ENCODE measurements around the gene ZNG1F.
"Not testable (repeated sequence)": the region's sequence is repeated elsewhere in the genome, so short reads cannot be mapped to it uniquely, and the experiment has no call there.

The ZNG1F gene

DNA sequence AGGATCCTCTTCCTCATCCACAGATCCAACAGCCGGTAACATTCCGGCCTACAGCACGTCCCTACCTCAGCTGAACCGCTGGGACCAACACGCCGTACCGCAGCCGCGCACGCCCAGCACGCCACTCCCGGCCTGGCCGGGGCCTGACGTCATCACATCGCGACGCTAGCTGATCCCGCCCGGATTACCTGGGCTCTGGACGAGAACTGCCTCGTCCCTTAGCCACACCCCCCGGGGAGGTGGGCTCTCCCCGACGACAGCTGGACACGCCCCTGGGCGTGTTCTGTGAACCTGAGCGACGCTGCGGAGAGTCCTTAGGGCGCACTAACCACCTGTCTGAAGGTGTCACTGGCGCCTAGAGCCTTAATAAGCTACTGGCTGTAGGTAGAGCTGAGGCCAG, at the start of gene ZNG1F:
ZNG1F (minus strand) TSS at position 101 of the 400 bp plus-strand sequence; CDS start at position 42, 59 bp downstream.
- not testable (repeated sequence) for DNase-seq (ENCODE audit: low read depth)

- DNase-seq (ENCODE audit: low read depth): not testable (repeated sequence)
These were observed 48.1 kb upstream of the ZNG1F start for GRCh38 chr9:41237110-41237749.

GRCh38 chr9:41236486-41237109, 47.5 kb upstream of the ZNG1F start:
- not testable (repeated sequence) for DNase-seq (ENCODE audit: low read depth)

- DNase-seq (ENCODE audit: low read depth): peak; percentile 61
These were observed 46.0 kb upstream of the ZNG1F start for GRCh38 chr9:41234811-41235805.

DNA sequence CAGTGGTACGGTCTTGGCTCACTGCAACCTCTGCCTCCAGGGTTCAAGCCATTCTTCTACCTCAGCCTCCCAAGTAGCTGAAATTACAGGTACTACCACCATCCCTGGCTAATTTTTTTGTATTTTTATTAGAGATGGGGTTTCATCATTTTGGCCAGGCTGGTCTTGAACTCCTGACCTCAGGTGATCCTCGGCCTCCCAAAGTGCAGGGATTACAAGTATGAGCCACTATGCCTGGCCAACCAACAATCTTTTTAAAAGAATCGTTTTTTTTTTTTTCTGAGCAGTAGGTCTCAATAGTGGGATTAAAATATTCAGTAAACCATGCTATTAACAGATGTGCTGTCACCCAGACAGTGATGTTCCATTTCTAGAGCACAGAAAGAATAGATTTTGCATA, 45.1 kb upstream of the ZNG1F start:
- DNase-seq (ENCODE audit: low read depth): not testable (repeated sequence)

DNA sequence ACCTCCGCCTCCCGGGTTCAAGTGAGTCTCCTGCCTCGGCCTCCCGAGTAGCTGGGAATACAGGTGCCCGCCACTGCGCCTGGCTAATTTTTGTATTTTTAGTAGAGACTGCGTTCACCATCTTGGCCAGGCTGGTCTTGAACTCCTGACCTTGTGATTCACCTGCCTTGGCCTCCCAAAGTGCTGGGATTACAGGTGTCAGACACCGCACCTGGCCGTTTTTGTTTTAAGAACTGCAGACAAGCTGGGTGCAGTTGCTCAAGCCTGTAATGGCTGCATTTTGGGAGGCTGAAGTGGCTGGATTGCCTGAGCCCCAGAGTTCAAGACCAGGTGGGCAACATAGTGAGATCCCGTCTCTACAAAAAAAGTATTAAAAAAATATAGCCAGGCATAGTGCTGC, 43.2 kb upstream of the ZNG1F start:
- not testable (repeated sequence) for DNase-seq (ENCODE audit: low read depth)

GRCh38 chr9:41230418-41230817, 41.3 kb upstream of the ZNG1F start:
- not testable (repeated sequence) for DNase-seq (ENCODE audit: low read depth)

DNA sequence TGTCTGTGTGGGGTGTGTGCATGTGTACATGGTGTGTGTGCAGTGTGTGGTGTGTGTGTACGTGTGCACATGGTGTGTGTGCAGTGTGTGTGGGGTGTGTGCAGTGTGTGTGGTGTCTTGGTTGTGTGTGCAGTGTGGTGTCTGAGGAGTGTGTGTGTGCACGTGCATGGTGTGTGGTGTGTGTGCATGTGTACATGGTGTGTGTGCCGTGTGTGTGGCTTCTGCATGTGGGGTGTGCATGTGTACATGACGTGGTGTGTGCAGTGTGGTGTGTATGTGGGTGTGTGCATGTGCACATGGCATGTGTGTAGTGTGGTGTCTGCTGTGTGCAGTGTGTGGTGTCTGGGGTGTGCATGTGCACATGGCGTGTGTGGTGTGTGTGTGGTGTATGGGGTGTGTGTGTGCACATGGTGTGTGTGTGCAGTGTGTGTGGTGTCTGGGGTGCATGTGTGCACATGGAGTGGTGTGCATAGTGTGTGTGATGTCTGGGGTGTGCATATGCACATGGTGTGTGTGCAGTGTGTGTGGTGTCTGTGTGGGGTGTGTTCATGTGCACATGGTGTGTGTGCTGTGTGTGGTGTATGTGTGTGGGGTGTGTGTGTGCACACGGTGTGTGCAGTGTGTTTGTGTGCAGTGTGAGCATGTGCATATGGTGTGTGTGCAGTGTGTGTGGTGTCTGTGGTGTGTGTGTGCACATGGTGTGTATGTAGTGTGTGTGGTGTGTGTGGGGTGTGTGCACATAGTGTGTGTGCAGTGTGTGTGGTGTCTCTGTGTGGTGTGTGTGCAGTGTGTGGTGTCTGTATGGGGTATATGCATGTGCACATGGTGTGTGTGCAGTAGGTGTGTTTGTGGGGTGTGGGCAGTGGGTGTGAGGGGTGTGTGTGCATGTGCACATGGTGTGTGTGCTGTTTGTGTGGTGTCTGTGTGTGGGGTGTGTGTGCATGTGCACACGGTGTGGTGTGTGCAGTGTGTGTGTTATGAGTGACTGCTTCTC, 40.6 kb upstream of the ZNG1F start:
- no peak for DNase-seq (ENCODE audit: low read depth)

DNA sequence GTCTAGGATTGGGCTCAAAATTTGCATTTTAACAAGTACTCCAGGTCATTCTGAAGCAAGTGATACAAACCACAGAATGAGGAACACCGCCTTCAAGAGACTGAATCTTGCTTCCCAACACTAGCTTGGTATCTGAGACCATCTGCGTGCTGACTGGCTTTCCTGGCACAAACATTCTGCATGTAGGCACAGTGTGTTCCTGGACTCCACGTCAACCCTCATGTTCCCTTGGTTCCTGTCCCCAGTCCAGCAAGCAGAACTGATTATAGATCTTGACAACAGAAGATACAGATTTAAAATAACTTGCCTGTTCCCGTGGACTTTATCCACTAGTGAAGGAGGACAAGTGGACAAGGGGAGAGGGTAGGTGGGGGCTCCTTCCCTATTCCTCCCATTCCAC, 30.7 kb upstream of the ZNG1F start:
- DNase-seq (ENCODE audit: low read depth): not testable (repeated sequence)

GRCh38 chr9:41188439-41188838, 678 bp downstream of the ZNG1F start:
- DNase-seq (ENCODE audit: low read depth): not testable (repeated sequence)

DNA sequence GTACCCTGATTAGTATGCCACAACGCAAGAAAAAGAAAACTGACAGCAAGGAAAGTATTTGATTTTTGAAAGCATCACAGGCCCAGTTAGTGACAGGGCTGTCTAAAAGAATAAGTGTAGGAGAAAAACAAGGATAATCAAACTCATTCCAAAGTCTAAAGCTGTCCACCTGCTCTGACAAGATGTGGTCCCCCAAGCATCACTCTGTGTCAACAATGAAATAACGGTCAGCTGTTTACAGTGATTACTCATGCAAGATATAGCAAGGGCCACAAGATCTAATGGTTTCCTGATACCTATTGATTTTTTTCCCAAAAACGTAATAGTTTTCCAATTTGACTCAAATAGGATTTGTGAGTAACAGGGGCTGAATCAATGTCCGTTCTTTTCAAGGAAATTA, 14.1 kb downstream of the ZNG1F start:
- not testable (repeated sequence) for DNase-seq (ENCODE audit: low read depth)

DNA sequence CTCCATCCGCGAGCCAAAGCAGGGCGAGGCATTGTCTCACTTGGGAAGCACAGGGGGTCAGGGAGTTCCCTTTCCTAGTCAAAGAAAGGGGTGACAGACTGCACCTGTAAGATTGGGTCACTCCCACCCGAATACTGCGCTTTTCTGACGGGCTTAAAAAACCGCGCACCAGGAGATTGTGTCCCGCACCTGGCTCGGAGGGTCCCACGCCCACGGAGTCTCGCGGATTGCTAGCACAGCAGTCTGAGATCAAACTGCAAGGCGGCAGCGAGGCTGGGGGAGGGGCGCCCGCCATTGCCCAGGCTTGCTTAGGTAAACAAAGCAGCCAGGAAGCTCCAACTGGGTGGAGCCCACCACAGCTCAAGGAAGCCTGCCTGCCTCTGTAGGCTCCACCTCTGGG, 39.0 kb downstream of the ZNG1F start:
- DNase-seq (ENCODE audit: low read depth): not testable (repeated sequence)

GRCh38 chr9:41141878-41142277, 47.2 kb downstream of the ZNG1F start:
- DNase-seq (ENCODE audit: low read depth): not testable (repeated sequence)

DNA sequence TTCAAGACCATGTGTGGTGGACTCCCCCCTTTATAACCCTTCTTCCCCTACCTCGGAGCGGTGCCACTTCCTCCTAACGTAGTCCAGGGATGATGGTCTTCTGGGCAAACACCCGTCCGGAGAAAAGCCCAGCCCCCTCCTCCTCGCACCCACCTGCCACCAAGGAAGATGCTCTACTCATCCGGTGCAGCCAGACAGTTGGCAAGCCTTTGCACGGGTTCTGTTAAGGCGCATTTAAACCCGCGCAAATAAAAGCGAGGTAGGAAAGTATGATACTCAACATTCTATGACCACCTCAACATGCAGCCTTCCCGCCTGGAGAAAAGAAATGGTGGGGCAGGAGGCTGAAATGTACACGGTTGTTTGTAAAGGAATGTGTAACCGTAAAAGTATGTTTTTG, 60.5 kb downstream of the ZNG1F start, which contains the start of gene FOXD4L6:
FOXD4L6 (minus strand) TSS at position 101 of the 400 bp plus-strand sequence. CDS start 298 bp downstream, outside the sequence.
- DNase-seq (ENCODE audit: low read depth): not testable (repeated sequence)

DNA sequence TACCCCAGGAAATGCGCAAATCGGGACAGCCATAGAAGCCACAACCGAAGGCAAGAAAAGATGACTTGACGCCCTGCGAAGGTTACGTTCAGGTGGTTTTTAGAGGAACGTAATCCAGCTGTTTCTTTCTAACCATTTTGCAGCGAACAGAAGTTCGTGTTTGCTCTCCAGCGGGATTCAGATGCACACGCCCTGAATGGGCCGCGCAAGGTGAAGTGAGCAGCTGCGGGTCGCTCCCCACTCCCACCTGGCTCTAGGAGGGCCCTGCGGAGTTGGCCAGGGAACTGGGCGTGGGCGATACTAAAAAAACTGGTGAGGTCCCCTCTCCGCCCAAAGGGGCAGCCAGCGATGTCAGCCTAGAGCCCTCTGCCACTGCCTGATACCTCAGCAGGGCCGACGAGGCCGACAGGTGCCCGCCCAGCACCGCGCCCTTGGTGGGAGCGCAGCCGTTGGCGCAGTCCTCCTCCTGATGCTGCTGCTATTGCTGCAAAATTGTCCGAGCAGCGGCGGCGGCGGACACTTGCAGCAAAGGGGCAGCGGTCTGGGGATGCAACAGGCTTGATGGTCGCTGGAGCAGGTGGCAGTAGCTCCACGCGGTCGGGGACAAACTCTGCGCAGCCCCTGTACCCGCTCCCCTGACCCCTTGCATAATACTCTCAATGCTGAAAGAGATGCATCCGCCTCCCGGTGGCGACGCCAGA, 62.2 kb downstream of the ZNG1F start:
- not testable (repeated sequence) for DNase-seq (ENCODE audit: low read depth)

GRCh38 chr9:41125936-41126335, 63.2 kb downstream of the ZNG1F start:
- not testable (repeated sequence) for DNase-seq (ENCODE audit: low read depth)

GRCh38 chr9:41125109-41125658, 63.9 kb downstream of the ZNG1F start:
- not testable (repeated sequence) for DNase-seq (ENCODE audit: low read depth)

DNA sequence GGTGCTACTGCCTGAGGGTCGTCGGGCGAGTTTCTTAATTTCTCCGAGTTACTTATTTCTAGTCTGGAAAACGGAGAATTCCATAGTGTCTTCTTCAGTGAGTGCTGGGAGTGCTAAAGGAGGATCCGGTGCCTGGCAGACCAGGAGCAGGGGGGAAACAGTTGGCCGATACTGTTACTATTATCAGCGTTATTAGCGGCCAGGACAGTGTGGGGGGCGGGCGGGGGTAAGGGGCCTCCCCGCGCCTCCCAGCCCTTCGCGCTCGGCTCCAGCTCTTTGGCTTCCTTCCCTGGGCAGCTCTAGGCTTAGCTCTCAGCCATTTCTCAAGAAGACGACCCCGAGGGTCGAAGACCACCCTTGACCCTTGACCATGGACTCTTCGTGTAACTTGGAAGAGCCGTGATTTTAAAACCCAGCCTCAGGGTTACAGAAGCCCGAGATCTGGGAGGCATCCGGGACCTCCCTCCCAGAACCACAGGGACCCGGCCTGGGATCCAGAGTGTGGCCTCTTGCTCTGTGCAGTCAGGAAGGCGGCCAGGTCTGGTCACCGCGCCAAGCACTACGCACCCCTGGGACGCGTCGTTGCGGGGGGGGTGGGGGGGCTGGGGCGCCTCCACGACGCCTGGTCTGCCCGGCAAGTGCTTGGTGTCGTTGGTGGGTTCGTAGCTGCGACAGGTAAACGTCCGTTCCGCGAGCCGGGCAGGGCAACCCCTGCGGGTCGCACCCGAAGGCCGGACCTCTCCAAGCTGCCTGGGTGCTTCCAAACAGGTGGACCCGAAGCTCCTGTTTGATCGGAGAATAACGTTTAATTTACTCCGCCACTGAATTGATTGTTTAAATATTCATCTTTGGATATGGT, 64.6 kb downstream of the ZNG1F start:
- not testable (repeated sequence) for DNase-seq (ENCODE audit: low read depth)

GRCh38 chr9:41123812-41124211, 65.3 kb downstream of the ZNG1F start:
- DNase-seq (ENCODE audit: low read depth): not testable (repeated sequence)
